Daoy (cell line): ENCODE measurements around the gene MEPCE. TPM values are rescaled to one million over a fixed set of nuclear protein-coding genes. Genes with fewer than 3 reads are reported as not detected.

Experiments
- DNase-seq: peaks from one replicate; pipeline ENCODE4 v3.0.0-alpha.2; 2015; ENCODE audit warnings: low read depth
- total RNA-seq: library from RNA; depleted of rRNA; stranded (reverse); fragments of >200 nt; shearing (Covaris generic); gene quantifications from 2 replicates; pipeline ENCODE4 v1.2.3, GENCODE V29; 2014

MEPCE gene
- total RNA-seq, 1 experiment from 2014 or later, result 79.5 TPM

DNA sequence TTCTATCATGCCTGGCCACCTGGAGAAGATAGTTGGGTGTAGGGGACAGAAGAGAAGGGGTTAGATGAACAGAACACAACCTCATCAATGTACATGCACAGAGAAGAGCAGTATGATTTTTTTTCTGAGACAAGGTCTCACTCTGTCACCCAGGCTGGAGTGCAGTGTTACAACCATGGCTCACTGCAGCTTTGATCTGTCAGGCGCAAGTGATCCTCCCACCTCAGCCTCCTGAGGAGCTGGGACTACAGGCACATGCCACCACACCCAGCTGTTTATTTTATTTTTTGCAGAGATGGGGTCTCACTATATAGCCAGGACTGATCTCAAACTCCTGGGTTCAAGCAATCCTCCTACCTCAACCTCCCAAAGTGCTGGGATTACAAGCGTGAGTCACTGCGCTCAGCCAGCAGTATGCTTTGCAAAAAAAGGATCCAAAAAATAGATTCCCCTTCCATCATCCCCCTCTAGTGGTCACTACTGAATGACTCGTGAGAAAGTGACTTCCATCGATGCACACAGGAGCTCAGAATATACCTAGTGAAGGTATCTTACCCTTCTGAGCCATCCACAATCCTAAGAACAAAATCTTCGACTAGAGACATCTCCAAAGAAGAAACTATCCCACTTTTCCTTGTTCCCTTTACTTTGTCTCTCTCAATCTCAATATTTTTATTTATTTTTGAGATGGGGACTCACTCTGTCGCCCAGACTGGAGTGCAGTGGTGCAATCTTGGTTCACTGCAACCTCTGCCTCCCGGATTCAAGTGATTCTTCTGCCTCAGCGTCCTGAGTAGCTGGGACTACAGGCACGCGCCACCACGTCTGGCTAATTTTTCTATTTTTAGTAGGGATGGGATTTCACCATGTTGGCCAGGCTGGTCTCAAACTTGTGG is 22.1 kb upstream of the MEPCE start:
- DNase-seq, result peak; percentile 87

DNA sequence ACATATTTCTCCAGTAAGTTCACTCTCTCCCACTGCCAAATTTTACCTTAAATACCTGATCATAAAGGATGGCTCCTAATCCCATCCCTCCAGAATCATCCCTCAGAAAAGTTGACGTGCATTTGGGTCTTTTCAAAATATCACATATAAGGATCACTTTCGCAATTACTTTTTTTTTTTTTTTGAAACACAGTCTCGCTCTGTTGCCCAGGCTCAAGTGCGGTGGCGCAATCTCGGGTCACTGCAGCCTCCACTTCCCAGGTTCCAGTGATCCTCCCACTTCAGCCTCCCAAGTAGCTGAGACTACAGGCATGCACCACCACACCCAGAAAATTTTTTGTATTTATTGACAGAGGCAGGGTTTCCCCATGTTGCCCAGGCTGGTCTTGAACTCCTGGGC is 18.5 kb upstream of the MEPCE start:
- no peak for DNase-seq

DNA sequence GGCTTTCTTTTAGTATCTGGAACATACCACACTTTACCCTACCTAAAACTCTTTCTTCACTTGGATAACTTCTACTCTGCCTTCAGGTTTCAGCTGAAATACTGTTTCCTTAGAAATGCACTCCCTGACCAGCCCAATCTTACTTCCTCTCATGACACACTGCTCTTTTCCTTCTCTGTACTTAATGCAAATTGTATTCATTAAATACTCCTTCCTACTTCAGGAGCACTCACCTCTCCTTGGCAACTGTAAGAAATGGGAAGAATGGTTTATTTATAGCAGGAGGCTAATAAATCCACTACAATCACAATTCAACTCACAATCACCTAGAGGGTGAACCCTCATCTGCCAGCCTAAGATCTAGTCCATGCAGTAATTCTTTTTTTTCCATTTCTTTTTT is 16.3 kb upstream of the MEPCE start:
- DNase-seq, result no peak

DNA sequence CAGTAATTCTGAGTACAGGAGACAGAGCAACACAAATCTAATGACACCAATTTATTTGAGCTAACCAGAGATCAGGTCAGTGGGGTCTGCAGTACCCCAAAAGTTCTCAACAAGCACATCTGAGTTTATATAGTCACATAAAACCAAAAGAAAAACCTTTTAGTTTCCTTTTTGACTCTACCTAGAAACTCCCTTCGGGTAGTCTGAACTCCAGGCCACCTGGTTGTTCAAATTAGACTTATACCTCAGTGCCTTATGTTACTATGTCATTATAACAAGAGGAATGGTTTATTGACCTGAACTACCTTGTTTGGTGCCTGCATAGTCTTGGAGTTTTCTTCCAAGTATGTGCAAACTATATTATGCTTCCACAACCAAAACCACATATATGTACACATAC is 15.7 kb upstream of the MEPCE start:
- no peak for DNase-seq

DNA sequence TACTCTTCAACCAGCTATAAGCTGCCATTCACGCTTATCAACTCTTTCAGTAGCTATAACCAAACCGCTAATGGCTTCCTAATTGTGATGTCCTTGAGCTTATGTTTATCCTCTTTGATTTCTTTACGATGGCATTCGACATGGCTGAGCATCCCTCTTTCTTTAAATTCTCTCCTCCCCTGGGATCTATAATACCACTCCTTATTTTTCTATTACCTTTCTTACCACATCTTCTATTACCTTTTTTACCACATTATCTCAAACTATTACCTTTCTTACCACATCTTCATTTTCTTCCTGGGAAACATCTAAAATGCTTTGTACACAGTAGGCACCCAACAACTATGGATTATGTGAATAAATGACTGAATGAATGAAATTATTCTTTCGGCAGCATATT is 14.2 kb upstream of the MEPCE start:
- no peak for DNase-seq

DNA sequence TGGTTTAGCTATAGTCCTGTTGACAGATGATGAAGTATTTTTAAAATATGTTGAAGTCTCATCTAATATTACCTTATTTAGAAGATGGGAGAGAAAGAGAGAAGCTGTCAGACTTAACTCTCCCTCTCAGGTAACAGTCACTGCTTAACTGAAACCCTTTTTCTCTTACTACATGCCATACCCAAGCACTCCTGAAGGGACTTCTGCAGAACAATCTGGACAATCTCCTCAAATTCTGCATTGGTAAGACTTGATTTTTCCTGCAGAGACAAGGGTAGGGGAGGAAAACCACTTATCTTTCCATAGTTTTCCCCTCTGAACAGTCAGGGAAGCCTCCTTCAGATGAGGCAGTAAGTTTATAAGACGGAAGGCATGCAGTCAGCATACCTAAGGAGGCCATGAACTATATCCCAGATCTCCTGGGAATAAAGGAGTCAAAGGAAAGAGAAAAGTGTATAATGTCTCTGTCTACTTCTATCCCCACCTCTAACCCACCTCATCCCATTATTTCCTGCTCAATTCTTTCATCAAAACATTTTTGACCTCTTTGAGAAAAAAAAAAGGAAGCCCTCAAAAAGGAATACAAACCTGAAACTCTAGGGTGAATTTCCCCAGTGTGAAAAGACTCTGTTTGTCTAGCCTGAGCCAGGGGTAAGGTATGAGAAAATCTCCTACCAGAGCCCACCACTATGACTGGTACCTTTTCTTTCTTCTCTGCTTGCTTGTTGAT is 10.5 kb upstream of the MEPCE start:
- DNase-seq, result no peak

DNA sequence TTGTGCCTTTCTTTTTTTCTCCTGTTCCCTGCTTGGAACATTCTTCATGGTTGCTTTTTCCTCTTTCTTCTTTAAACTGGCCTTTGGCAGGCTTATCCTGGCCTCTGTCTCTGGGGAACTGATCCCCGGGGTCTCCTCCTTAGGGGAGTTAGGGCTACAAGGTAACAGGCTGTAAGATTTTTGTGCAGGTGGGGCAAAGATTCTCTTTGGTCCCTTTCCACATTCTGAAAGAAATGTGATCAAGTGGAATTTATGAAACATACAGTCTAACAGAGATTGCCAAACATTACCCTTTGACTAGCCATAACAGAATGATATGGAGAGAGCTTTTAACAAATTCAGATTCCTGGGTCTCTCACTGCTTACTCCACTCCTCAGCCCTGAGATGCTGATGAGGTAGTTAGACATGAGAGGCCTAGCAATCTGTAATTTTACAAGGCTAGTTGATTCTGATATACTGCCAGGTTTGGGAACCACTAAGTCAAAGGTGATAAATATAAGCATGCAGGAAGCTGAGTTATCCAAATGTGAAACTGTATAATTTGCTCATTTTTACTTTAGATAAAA is 9.9 kb upstream of the MEPCE start:
- no peak for DNase-seq

DNA sequence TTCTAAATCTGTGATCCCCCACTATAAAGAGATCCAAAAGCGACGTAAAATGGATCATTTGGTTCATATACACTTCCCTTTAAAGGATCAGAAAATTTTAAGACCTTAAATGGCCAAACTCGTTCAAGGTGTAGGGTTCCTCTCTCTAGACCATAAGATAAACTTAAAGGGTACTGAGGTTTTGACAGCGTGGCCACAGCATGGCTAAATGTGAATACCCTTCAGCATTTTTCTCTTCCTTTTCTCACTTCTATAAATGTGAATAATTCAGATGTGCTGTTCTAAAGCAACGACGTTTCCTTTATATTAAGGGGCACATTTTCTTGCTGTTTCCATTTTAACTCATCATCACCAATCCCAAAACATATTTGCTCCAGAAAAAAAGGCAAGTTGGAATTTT is 6.3 kb upstream of the MEPCE start:
- no peak for DNase-seq

DNA sequence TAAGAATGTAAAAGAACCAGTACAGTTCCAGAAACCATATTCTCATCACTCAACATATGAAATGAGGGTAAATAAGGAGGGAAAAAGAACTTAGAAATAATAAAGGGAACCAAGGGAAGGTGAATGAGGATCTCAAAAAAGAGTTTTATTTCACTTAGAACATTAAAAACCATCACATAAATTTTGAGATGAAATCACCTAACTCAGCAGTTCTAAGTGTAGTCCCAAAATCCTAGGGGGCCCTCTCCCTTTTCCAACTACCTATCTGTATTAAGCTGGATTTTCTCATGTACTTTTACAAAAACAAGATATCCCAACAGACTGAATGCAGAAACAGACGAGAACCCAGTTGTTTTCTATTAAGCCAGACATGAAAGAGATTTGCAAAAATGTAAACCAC is 4.3 kb upstream of the MEPCE start:
- no peak for DNase-seq

DNA sequence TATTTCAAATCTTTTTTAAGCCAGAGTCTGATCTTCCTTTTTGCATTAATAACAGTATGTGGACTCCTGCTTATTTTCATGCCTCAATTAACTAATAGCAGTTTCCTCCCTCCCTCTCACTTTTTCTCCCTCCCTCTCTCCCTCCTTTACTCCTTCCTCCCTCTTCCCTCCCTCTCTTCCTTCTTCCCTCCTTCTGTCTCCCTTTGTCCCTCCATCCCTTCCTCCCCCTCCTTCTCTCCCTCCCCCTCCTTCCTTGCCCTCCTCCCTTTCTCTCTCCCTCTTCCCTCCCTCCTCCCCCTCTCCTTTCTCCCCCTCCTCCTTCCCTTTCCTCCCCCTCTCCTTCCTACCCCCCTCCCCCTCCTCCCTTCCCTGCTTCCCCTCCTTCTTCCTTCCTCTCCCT is 3.1 kb upstream of the MEPCE start:
- DNase-seq, result no peak

DNA sequence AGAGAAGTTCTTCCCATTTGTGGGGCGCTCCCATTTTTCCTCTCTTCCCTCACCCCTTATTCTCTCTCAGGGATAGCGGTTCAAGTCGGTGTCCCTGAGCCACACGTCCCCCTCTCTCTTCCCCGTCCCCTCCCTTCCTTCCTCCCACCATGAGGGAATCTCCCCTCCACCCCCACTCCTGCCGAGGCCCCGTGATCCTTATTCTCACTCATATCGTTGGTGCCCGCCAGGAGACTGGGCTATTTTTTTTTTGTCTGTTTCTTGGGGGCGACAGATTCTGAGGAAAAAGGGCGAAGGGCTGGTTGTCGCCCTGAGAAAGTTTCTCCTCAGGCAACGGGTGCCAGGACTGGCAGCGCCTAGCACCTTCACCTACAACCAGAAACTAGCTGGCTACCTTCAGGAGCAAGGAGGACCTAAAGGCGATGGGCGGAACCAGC is 1.9 kb upstream of the MEPCE start:
- no peak for DNase-seq

DNA sequence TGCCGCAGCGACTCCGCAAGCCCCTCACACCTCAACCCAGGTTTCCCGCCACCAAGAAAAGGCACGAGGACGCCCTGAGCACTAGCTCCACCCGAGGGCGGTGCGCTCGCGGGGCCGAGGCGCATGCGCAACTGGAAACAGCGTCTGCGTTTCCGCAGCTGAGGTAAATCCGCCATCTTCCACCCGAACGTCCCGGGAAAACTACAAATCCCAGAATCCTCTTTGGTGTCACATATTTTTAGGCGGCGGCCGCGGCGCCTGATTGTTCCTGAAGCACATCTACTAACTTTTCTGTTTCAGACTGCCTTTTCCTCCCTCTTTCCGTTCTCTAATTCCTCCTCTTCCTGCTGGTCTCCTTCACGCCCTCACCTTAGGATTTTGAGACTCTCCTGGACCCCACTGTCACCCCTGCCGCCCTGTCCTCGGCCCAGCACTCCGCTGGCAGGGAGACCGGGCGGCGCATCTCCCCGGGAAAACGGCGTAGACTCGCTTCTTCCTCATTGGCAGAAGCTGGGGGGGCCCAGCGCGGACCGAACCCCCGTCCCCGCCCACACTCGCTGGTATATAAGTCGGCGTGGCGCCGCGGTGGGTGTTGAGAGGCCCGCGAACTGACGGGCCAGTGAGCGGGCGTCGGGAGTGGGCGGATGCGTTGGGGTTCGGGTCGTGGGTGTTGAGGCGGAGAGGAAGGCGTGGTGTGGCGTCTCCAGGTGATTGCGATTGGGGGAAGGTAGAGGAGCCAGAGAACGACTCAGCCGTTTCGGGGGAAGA is 1.2 kb upstream of the MEPCE start, which contains the start of gene ZCWPW1:
Gene ZCWPW1 (minus strand): TSS at position 505 of the 768 bp plus-strand sequence. CDS start 8,054 bp downstream, outside the sequence.
- DNase-seq, result peak; percentile 100

DNA sequence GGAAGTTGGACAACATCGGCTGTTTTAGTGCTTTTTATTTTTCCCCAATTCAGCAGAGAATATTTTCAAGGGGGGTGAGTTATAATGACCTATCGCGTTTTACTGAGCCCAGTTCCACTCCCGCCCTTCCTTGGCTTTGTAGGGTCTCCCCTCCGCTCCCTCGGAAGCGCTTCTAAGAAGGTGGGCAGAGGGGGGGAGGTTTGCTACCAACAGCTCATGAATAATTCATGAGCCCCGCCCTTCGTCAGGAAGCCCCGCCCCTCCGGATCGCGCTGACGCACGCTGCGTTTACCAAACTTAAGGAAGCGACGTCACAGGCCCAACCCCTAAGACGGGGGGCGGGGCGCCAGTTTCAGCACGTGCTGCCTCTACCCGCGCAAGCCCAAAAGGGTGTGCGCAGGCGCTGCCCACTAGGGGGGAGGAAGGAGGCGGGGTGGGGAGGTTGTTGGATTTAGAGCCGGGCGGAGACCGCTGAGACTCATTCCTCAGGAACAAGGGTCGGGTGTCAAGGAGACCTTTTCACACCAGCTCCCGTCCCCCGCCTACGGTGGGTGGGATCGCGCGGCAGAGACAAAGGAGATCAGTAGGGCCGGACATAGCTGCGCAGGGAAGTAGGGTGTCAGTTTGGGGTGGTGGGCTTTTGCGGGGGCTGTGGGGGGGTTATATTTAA is 529 bp upstream of the MEPCE start:
- peak; percentile 100 for DNase-seq

DNA sequence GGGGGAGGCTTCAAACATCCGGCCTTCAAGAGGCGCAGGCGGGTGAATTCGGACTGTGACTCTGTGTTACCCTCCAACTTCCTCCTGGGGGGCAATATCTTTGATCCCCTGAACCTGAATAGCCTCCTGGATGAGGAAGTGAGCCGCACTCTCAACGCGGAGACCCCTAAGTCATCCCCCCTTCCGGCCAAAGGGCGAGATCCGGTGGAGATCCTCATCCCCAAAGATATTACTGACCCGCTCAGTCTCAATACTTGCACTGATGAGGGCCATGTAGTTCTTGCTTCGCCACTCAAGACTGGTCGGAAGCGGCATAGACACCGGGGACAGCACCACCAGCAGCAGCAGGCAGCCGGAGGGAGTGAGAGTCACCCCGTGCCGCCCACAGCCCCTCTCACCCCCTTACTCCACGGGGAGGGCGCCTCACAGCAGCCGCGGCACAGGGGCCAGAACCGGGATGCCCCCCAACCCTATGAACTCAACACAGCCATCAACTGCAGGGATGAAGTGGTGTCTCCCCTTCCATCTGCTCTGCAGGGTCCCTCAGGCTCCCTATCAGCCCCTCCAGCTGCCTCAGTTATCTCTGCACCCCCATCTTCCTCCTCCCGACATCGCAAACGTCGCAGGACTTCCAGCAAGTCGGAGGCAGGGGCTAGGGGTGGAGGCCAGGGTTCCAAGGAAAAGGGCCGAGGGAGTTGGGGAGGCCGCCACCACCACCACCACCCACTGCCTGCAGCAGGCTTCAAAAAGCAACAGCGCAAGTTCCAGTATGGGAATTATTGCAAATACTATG is 1.1 kb downstream of the MEPCE start:
- DNase-seq, result no peak

DNA sequence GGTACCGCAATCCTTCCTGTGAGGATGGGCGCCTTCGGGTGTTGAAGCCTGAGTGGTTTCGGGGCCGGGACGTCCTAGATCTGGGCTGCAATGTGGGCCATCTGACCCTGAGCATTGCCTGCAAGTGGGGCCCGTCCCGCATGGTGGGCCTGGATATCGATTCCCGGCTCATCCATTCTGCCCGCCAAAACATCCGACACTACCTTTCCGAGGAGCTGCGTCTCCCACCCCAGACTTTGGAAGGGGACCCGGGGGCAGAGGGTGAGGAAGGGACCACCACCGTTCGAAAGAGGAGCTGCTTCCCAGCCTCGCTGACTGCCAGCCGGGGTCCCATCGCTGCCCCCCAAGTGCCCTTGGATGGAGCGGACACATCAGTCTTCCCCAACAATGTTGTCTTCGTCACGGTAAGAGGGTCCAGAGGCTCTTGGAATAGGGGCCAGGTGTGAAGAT is 1.7 kb downstream of the MEPCE start:
- DNase-seq, result no peak

DNA sequence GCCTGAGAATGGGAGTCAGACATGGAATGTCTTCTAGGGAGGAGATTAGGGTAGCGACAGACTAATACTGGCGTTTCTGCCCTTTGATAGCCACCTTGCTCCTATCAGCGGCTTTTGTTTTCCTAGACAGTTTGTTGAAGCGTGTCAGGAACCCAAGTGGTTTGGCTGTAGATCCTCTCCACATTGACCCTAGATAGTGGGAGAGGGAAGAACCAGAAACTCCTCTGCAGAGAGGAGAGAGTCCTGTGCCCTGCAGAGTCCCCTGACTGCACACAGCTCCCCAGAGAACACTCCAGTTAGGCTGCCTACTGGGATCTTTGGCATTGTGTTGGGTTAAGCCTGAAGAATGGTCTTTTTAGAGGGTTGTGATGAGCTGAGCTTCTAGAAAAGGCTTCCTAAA is 2.4 kb downstream of the MEPCE start:
- no peak for DNase-seq

DNA sequence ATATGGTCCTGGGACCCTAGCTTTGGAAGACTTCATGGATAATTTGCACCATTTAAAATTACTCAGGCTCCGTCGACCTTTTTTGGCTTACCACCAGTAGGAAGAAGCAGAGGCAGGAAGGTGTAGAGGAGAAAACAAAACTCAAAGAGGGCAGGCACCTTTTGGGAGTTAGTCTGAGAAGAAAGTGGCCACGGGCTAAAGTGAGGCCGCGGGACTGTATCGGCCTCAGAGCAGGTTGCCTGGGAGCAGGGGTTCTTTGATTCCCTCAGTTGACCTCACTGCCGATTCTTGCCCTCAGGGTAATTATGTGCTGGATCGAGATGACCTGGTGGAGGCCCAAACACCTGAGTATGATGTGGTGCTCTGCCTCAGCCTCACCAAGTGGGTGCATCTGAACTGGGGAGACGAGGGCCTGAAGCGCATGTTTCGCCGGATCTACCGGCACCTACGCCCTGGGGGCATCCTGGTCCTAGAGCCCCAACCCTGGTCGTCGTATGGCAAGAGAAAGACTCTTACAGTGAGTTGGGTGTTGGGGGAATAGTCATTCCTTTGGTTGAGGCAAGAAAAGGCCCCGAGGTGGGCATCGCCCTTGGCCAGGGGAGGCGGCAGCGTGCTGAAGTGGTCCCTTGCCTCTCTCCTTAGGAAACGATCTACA is 3.1 kb downstream of the MEPCE start:
- DNase-seq, result no peak

DNA sequence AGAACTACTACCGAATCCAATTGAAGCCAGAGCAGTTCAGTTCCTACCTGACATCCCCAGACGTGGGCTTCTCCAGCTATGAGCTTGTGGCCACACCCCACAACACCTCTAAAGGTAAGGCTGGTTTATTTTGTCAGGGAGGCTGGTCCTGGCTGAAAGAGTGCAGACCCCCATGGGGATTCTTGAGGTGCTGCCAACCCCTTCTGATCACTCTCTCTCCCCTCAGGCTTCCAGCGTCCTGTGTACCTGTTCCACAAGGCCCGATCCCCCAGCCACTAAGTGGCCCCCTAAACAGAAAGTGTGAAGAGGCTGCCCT is 3.6 kb downstream of the MEPCE start:
- DNase-seq, result no peak

DNA sequence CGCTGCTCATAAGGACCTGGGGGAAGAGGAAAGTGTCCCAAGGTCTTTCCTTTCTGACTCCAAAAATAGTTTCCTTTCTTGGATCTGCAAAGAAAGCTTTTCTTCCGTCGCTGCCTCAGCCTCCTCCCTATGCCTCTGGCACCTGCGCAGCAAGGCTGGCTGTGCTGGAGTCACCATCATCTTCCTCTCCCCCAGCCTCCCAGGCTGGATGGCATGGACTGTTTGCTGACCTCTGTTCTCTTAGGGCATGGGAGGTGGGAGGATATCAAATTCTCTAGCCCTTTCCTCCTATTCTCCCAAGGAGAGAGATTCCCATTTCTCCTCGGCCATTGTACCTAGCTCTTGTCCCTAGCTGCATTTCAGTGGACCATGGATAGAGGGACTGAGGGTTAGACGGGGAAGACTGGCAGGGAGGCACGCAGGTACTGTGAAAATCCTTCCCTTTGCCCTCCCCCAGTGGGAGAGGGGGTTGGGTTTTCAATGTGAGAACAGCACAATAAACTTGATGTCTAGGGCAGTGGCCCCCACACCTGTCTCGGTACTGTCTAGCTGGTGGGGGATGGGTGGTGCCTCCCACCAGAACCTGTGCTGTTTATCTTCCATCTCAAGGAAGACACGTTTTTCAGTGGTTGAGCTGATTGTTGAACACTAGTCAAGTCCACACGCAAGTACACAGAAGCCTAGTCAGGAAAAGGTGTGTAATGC is 4.1 kb downstream of the MEPCE start:
- no peak for DNase-seq
